Astrocyte of the hippocampus (primary cell): ENCODE measurements around the gene EMCN.
"Not testable (repeated sequence)": the region's sequence is repeated elsewhere in the genome, so short reads cannot be mapped to it uniquely, and the experiment has no call there.

ENCODE experiments used
- DNase-seq: peaks from one replicate; pipeline ENCODE4 v3.0.0; 2011; ENCODE audit warnings: low read depth, low spot score

EMCN gene

DNA sequence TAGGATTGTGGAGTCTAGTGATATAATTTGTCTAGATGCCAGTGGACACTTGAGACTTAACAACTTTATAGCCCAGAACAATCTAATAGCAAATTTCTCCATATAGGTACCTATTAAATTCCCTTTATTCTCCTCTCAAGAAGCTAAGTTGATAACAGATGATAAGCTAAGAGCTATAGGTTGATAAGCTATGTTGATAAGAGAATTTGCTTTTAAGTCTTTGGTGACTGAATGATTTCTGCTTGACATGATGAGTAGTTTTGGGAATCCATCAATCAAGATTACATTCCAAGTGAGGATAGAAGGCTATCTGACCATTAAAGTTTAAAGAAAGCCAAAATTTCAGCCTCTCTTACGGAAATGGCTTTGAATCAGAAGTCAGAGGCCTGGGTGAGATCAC, 131.6 kb downstream of the EMCN start:
- DNase-seq: no peak

DNA sequence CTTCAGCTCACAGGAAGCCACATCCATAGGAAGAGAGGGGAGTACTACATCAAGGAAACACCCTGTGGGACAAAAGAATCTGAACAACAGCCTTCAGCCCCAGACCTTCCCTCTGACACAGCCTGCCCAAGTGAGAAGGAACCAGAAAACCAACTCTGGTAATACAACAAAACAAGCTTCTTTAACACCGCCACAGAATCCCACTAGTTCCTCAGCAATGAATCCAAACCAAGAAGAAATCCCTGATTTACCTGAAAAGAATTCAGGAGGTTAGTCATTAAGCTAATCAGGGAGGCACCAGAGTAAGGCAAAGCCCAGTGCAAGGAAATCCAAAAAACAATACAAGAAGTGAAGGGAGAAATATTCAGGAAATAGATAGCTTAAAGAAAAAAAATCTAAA, 137.4 kb downstream of the EMCN start:
- not testable (repeated sequence) for DNase-seq

DNA sequence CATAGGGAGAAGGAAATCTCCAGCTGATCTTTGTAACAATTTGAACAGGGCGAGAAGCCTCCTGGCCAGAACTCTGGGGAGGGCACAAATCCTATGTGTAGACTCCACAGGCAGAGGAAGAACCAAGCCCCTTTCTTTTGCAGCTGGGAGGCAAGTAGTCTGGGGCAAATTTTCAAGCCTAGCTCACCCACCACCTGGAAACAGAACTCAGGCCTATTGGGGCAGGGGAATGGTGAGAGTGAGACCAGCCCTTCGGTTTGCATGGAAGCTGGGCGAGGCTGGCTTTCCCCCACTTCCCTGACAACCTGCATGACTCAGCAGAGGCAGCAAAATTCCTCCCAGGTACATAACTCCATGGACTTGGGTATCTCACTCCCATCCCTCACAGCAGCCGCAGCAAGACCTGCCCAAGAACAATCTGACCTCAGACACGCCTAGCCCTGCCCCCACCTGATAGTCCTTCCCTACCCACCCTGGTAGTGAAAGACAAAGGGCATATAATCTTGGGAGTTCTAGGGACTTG, 138.2 kb downstream of the EMCN start:
- no peak for DNase-seq

DNA sequence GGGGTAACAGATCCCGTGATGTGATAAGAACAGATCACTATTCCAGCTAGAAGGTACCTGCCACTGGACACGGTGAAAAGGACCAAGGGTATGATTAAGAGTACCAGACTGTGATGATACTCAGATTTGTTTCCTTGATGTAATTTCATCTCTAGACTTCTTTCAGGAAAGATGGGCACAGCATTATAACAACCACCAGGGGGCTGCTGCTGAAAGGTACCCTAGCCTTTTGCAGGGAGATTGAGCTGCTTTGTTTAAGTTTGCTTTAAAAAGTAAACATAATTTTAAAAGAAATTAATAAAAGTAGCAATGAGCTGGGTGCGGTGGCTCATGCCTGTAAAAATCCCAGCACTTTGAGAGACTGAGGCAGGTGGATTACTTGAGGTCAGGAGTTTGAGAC, 145.4 kb downstream of the EMCN start:
- no peak for DNase-seq

DNA sequence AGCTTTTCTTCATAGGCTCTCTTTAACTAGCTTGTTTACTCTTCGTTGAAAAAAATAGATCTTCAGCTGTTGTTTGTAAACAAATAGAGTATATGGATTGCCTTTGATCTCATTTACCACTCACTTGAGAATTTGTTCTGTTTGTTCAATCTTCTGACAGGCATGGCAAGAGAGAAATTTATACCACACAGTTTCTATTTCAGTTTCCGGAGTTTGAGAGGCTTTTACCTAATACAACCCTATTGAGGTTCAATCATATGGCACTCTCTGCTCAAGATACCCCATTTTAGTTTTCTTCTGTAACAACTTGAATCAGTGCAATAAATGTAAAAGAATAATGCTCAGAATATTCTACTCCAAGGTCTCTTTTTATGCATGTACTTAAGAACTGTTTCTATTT, 148.0 kb downstream of the EMCN start:
- no peak for DNase-seq

DNA sequence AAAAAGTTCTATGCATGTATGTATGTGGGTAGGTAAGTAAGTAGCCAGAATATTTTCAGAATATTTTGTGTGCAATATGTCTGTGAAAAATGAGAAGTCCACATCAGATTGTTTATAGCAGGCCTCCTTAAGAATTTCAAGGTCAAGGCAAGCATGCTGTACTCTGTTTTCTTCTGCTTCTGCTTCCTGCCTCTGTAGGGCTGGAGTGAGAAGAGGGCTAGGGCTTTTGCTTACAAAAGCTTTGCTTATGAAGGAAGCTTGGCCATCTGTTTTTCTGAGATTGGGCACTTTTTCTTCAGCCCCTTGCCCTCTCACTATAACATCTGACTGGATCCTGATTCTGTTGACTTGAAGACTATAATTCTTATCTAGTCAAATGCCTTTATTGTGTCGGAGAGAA, 150.4 kb downstream of the EMCN start:
- no peak for DNase-seq

DNA sequence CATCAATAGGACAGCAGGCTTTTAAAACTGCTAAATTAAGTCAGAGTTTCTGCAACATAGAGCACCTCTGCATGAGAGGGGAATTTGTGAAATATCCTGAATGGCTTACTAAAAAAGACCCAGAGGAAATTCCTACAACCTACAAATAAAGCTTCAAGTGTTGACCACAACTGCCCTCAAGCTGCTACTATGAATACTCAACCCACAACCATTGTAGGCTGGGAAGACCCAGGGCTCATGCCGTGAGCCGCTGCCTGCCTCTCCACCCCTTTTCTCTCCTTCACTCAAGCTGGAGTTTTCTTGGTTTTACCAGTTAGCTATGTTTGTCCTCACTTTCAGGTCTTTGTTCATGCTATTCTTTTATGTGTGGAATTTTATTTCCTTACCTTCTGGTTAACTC, 151.6 kb downstream of the EMCN start:
- peak; percentile 6 for DNase-seq

DNA sequence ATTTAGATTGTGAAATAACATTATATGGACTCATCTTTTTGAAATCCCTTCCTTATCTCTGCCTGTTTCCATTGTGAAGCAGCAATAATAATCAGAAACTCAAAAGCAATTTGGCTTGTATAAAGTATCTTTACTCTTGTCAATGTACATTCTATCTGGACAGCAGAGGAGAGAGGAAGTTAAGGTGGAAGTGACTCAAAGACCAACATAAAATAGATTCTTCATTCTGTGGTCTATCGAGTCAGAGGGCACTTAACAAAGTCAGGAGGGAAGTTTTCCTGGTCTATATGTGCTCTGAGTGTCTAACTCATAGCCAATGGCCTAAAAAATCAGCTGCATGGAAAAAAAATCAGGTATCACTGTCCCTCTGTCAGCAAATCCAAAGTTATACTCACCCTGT, 155.5 kb downstream of the EMCN start:
- no peak for DNase-seq

DNA sequence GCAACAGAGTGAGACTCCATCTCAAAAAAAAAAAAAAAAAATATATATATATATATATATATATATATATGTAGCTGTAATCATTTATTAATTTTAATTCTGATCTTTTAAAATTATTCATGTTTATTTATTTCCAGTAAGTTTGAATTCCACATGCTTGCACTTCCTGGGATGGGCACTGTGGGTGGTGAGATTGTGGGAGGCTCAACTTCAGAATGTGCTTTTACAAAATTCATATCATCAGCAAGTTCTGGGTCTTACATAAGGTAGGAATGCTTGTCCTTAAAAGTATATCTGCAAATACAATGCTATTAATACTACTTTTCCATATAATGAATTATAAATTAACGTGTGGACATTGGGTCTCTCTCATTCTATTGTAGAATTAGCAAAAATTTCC, 156.5 kb downstream of the EMCN start:
- DNase-seq: no peak

DNA sequence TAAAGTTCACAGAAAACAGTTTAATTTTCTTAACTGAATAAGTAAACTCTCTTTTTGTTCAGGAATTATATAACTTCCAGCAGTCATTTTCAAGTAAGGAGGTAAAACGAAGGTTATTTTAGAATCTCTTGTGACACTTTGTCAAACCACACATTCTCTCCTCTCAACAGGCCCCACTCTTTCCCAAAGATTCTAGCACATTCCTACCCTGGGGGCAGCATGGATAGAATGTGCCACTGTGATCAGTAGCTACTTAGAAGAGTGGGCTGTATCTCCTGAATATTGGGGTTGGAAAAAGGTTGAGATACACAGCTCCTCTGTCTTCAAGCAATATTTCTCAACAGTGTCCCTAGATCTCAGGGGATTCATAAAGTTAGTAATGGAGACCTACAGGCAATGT, 157.6 kb downstream of the EMCN start:
- no peak for DNase-seq

DNA sequence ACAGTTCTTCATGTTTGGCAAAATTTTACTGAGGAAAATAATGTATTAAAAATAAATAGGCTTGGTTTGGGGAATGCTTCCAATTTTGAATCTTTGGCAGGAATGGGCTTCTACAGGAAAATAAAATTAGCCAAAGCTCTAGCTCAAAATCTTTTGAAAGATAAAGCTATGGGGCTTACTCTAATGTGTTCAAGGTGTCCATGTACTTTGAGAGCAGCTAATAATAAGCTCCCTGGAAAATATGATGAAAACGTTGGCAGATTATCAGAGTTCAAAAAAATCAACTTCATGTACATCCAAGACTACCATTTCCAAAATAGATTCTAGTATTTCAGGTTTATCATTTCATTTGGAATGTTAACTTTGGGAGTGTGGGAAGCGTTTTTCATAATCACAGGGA, 158.4 kb downstream of the EMCN start:
- DNase-seq: no peak

DNA sequence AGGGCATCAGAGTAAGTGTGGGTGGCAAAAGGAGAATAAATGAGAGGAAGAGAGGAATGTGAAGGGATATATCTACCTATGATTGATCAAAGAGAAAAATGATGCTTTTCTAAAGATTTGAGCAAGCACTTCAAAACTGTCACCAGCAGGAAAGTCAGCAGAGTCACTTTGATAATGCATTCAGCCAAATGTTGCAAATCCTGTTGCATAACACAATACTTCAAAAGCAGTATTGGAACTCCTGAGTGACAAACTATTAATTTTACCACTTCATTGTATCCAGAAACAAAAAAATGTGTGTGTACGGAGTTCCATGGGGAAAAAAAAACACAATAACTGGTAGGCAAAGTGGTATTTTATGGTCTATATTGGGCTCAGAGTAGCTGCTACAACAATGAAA, 160.3 kb downstream of the EMCN start:
- DNase-seq: no peak

DNA sequence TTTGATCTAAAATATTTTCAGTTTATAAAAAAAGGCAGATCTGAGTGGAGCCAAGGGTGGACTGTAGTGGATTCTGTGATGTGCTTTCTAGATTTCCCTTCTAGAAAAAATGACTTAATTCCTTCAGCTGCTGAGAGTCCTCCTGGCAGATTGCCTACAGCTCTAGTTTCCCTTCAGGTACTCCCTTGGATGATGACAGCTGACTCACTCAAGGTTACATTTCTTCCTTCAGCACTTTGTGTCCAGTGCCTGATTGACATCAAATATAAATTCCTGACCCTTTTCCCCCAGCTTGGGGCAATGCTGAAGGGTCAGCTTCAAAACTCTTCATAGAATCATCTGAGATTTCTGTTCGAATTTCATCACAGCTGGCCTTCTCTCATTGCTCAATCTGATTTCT, 161.7 kb downstream of the EMCN start:
- DNase-seq: no peak

DNA sequence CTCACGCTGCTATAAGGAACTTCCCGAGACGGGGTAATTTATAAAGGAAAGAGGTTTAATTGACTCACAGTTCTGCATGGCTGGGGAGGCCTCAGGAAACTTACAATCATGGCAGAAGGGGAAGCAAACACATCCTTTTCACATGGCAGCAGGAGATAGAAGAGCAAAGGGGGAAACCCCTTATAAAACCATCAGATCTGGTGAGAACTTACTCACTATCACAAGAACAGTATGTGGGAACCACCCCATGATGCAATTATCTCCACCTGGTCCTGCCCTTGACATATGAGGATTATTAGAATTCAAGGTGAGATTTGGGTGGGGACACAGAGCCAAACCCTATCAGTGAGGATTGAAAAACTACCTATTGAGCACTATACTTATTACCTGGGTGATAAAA, 165.5 kb downstream of the EMCN start:
- not testable (repeated sequence) for DNase-seq

DNA sequence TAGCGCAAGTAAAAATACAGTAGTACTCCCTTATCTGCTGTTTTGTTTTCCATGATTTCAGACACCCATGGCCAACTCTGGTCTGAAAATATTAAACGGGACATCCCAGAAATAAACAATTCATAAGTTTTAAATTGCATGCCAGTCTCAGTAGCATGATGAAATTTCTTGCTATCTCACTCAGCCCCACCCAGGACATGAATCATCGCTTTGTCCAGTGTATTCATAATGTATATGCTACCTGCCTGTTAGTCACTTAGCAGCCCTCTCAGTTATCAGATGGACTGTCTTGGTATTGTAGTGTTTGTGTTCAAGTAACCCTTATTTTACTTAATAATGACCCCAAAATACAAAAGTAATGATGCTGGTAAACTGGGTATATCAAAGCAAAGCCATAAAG, 169.3 kb downstream of the EMCN start:
- peak; percentile 12 for DNase-seq

DNA sequence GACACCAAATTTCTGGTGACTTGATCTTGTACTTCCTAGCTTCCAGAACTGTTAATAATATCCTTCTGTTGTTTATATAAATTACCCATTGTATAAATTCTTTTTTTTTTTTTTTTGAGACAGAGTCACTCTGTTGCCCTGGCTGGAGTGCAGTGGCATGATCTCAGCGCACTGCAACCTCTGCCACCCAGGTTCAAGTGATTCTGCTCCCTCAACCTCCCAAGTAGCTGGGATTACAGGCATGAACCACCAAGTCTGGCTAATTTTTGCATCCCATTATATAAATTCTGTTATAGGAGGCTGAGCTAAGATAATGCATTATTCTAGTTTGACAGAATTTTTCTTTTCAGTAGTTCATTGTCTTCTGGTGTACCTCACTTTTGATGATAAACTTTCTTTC, 170.6 kb downstream of the EMCN start:
- no peak for DNase-seq

DNA sequence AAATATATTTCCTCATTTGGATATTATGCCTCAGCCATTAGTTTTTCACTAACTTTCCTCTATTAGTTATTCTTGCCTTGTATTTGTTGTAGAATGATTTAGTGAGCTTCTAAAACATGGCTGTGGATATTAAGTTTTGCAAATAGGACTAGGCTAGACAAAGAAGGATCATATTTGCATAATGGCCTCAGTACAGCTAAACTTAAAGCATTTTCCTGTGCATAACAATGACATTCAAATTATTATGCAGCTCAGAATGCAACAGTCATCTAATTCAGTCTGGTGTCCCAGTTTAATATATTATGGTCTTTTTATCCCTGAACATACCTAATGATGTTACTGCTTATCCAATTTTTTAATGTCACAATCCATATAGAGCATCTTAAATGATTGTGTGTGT, 172.2 kb downstream of the EMCN start:
- no peak for DNase-seq
